Islet of Langerhans (tissue), 1 donor: ENCODE data around the gene TFEC.
"Not testable (repeated sequence)": the region's sequence is repeated elsewhere in the genome, so short reads cannot be mapped to it uniquely, and the experiment has no call there.

Experiments used
- FAIRE-seq: peaks from one replicate; lab custom pipeline; 2011; peaks lifted over from hg19 to GRCh38; lab: Jason Lieb, UNC

TFEC gene

GRCh38 chr7:115988401-115988800 is 42.2 kb downstream of the TFEC start:
- FAIRE-seq = no peak

GRCh38 chr7:115987486-115987885 is 43.1 kb downstream of the TFEC start:
- no peak for FAIRE-seq

- no peak for FAIRE-seq
Observed at GRCh38 chr7:115984105-115984504, 46.5 kb downstream of the TFEC start.

GRCh38 chr7:115980159-115980558 is 50.4 kb downstream of the TFEC start:
- FAIRE-seq = no peak

GRCh38 chr7:115976651-115977050 is 53.9 kb downstream of the TFEC start:
- no peak for FAIRE-seq

GRCh38 chr7:115975766-115976165 is 54.8 kb downstream of the TFEC start:
- FAIRE-seq = no peak

- no peak for FAIRE-seq
Observed at GRCh38 chr7:115973406-115973805, 57.2 kb downstream of the TFEC start.

GRCh38 chr7:115971506-115971905 is 59.1 kb downstream of the TFEC start:
- no peak for FAIRE-seq

GRCh38 chr7:115968596-115968995 is 62.0 kb downstream of the TFEC start:
- no peak for FAIRE-seq

- no peak for FAIRE-seq
Observed at GRCh38 chr7:115968171-115968570, 62.4 kb downstream of the TFEC start.

- FAIRE-seq = no peak
Observed at GRCh38 chr7:115965796-115966475, 64.6 kb downstream of the TFEC start.

GRCh38 chr7:115965236-115965635 is 65.3 kb downstream of the TFEC start:
- FAIRE-seq = no peak

GRCh38 chr7:115964799-115965198 is 65.8 kb downstream of the TFEC start:
- no peak for FAIRE-seq

- no peak for FAIRE-seq
Observed at GRCh38 chr7:115962340-115962739, 68.2 kb downstream of the TFEC start.

GRCh38 chr7:115953592-115954255 is 76.8 kb downstream of the TFEC start:
- no peak for FAIRE-seq

GRCh38 chr7:115952832-115953231 is 77.7 kb downstream of the TFEC start:
- no peak for FAIRE-seq

GRCh38 chr7:115951547-115951946 is 79.0 kb downstream of the TFEC start:
- FAIRE-seq = no peak

GRCh38 chr7:115941703-115942268 is 88.8 kb downstream of the TFEC start:
- FAIRE-seq = no peak

GRCh38 chr7:115940460-115941060 is 90.0 kb downstream of the TFEC start:
- no peak for FAIRE-seq

GRCh38 chr7:115937960-115938359 is 92.6 kb downstream of the TFEC start:
- FAIRE-seq = no peak

- no peak for FAIRE-seq
Observed at GRCh38 chr7:115933471-115933870, 97.1 kb downstream of the TFEC start.

GRCh38 chr7:115932880-115933279 is 97.7 kb downstream of the TFEC start:
- FAIRE-seq = no peak

- not testable (repeated sequence) for FAIRE-seq
Observed at GRCh38 chr7:115930184-115930583, 100.4 kb downstream of the TFEC start.
